ENCODE data around the gene SNRPB. TPM values are rescaled to one million over a fixed set of nuclear protein-coding genes. Genes with fewer than 3 reads are reported as not detected.
A peak's percentile ranks its signal among the peaks of the same experiment; 100 is the strongest.

The SNRPB gene
- total RNA-seq, 6 experiments from 2014 or later = 155 to 240 (median 208) TPM

- H3K27ac Mint-ChIP-seq = no peak overlapping the region
- H3K36me3 Mint-ChIP-seq (ENCODE audit: low read depth) = no peaks in the 10 kb centered on the region
- DNase-seq = peak; percentile 73
These were observed 18.5 kb downstream of the SNRPB start for GRCh38 chr20:2451939-2452732.

GRCh38 chr20:2451422-2451821, 19.2 kb downstream of the SNRPB start:
- H3K27me3 Mint-ChIP-seq (ENCODE audit: insufficient read depth) = peaks cover 8% of the 10 kb centered on the region
- H3K4me1 Mint-ChIP-seq (ENCODE audit: low read depth) = peaks cover 23% of the 10 kb centered on the region
- H3K4me3 Mint-ChIP-seq = no peak overlapping the region
- H3K36me3 Mint-ChIP-seq (ENCODE audit: low read depth) = no peaks in the 10 kb centered on the region
- no peak for DNase-seq
- H3K27ac Mint-ChIP-seq = no peak overlapping the region
- H3K9me3 Mint-ChIP-seq = no peaks in the 10 kb centered on the region
- no peak for TF ChIP-seq CTCF (IDR thresholded peaks at IDR 0.05)

More at GRCh38 chr20:2451939-2452732, 18.5 kb downstream of the SNRPB start:
- H3K4me1 Mint-ChIP-seq (ENCODE audit: low read depth) = peaks cover 30% of the 10 kb centered on the region
- no peaks in the 10 kb centered on the region for H3K9me3 Mint-ChIP-seq
- TF ChIP-seq CTCF (IDR thresholded peaks at IDR 0.05) = peak; percentile 94
- H3K27me3 Mint-ChIP-seq (ENCODE audit: insufficient read depth) = peaks cover 8% of the 10 kb centered on the region
- H3K4me3 Mint-ChIP-seq = no peak overlapping the region

GRCh38 chr20:2449386-2449785, 21.2 kb downstream of the SNRPB start:
- H3K4me1 Mint-ChIP-seq (ENCODE audit: low read depth) = peaks cover 19% of the 10 kb centered on the region
- DNase-seq = no peak
- no peaks in the 10 kb centered on the region for H3K36me3 Mint-ChIP-seq (ENCODE audit: low read depth)
- peaks cover 6% of the 10 kb centered on the region for H3K27me3 Mint-ChIP-seq (ENCODE audit: insufficient read depth)
- TF ChIP-seq CTCF (IDR thresholded peaks at IDR 0.05) = no peak
- H3K27ac Mint-ChIP-seq = no peak overlapping the region
- no peaks in the 10 kb centered on the region for H3K9me3 Mint-ChIP-seq
- no peak overlapping the region for H3K4me3 Mint-ChIP-seq

GRCh38 chr20:2446845-2447244, 23.7 kb downstream of the SNRPB start:
- Mint-ChIP-seq H3K27me3 (ENCODE audit: insufficient read depth) (peaks cover 10% of the 10 kb centered on the region), H3K36me3 (ENCODE audit: low read depth) (no peaks in the 10 kb centered on the region), H3K4me1 (ENCODE audit: low read depth) (peaks cover 15% of the 10 kb centered on the region), H3K27ac (no peak overlapping the region), H3K4me3 (no peak overlapping the region), H3K9me3 (no peaks in the 10 kb centered on the region)
- no peak for DNase-seq
- no peak for TF ChIP-seq CTCF (IDR thresholded peaks at IDR 0.05)

- Mint-ChIP-seq H3K4me3 (no peak overlapping the region), H3K27ac (no peak overlapping the region), H3K9me3 (no peaks in the 10 kb centered on the region), H3K27me3 (ENCODE audit: insufficient read depth) (peaks cover 34% of the 10 kb centered on the region), H3K4me1 (ENCODE audit: low read depth) (peaks cover 14% of the 10 kb centered on the region), H3K36me3 (ENCODE audit: low read depth) (no peaks in the 10 kb centered on the region)
- DNase-seq = no peak
- no peak for TF ChIP-seq CTCF (IDR thresholded peaks at IDR 0.05)
These were observed 39.4 kb downstream of the SNRPB start for GRCh38 chr20:2431185-2431584.
